GM12892 (cell line): Measurements from ENCODE around the gene BMP6.

ENCODE experiments used
- POLR2A ChIP-seq: IDR thresholded peaks from 2 replicates; pipeline ENCODE4 v1.6.1; 2011; ENCODE audit warnings: low read depth, low read length, control low read depth
- POLR2AphosphoS5 ChIP-seq: IDR thresholded peaks from 2 replicates; pipeline ENCODE4 v1.6.1; 2011; ENCODE audit warnings: low read depth, low read length, control low read depth
- TAF1 ChIP-seq: IDR thresholded peaks from 2 replicates; pipeline ENCODE4 v1.6.1; 2011; ENCODE audit warnings: low read depth, mild to moderate bottlenecking, control low read depth, low read length, borderline replicate concordance

GRCh38 chr6:7706269-7706668 is 19.6 kb upstream of the BMP6 start:
- TF ChIP-seq POLR2A (no peak), POLR2AphosphoS5 (no peak), TAF1 (no peak)
